HL-60 (cell line): Measurements from ENCODE around the gene AGAP1.

ENCODE experiments used
- POLR2AphosphoS5 ChIP-seq: IDR thresholded peaks from 2 replicates; pipeline ENCODE4 v1.6.1; 2012; ENCODE audit warnings: low read depth
- REST ChIP-seq: IDR thresholded peaks from 2 replicates; pipeline ENCODE4 v1.6.1; 2012; ENCODE audit warnings: low read depth; ENCODE audit not compliant: insufficient replicate concordance
- TF ChIP-seq, protein P1 (sequence below): IDR thresholded peaks from one replicate; pipeline ENCODE4 v1.5.1; 2011; ENCODE audit warnings: low read length, control low read depth, inconsistent platforms; ENCODE audit not compliant: insufficient read depth

GRCh38 chr2:235723811-235724465, 230.1 kb downstream of the AGAP1 start:
- TF ChIP-seq REST, result no peak
- TF ChIP-seq POLR2AphosphoS5, result no peak
- TF ChIP-seq, protein P1, sequence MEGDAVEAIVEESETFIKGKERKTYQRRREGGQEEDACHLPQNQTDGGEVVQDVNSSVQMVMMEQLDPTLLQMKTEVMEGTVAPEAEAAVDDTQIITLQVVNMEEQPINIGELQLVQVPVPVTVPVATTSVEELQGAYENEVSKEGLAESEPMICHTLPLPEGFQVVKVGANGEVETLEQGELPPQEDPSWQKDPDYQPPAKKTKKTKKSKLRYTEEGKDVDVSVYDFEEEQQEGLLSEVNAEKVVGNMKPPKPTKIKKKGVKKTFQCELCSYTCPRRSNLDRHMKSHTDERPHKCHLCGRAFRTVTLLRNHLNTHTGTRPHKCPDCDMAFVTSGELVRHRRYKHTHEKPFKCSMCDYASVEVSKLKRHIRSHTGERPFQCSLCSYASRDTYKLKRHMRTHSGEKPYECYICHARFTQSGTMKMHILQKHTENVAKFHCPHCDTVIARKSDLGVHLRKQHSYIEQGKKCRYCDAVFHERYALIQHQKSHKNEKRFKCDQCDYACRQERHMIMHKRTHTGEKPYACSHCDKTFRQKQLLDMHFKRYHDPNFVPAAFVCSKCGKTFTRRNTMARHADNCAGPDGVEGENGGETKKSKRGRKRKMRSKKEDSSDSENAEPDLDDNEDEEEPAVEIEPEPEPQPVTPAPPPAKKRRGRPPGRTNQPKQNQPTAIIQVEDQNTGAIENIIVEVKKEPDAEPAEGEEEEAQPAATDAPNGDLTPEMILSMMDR, result no peak
